ENCODE data around the gene GNA12.

DNA sequence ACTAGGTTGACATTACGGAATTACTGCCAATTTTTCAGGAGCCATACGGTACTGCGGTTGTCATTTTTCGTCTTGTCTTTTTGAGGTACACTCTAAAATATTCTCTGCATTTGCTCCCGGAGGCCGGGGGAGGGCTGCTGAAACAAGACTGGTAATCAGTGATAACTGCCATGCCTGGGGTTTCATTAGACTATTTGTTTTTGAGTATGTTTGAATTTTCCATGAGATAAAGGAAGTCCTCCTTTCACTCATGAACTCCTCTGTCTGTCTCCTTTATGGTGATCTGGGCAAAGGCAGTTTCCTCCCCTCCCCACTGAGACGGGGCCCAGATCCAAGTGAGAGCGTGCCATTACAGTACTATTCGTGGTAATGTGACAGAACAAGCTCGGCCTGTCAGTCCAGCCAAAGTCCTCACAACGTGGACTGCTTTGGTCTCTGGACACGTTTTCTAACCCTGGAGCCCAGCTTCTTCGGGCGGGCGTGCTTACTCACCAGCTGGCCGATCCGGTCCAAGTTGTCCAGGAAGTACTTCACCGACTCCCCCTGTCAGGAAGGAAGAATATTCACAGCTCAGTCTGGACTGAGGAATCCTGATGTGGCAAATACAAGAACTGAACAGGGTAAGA is 111.0 kb downstream of the GNA12 start:
- TF ChIP-seq TAF1 (IDR thresholded peaks at IDR 0.05; ENCODE audit: low read depth, low read length) (no peak), POLR2AphosphoS5 (IDR thresholded peaks at IDR 0.05; ENCODE audit: low read depth, low read length) (no peak)

Measured in GM12891 (cell line).